Loucy (cell line): ENCODE measurements around the gene MGA.

ENCODE experiments used
- H2AFZ ChIP-seq: fragments of 200-600 bp; sonication (generic); 2 replicates; pipeline ENCODE4 v1.6.0; 2016; ENCODE audit warnings: antibody characterized with exemption, mild to moderate bottlenecking, low read length, moderate library complexity
- H3F3A ChIP-seq: fragments of 200-600 bp; 2 replicates; pipeline ENCODE4 v1.6.0; 2016; ENCODE audit warnings: antibody characterized with exemption, low read depth, mild to moderate bottlenecking
- H3K27me3 ChIP-seq: fragments of 200-600 bp; sonication (generic); 2 replicates; pipeline ENCODE4 v1.6.1; 2014; ENCODE audit warnings: low read length, mild to moderate bottlenecking; ENCODE audit not compliant: insufficient read depth, poor library complexity, severe bottlenecking
- H3K36me3 ChIP-seq: fragments of 200-600 bp; sonication (generic); 2 replicates; pipeline ENCODE4 v1.6.1; 2016; ENCODE audit warnings: low read length; ENCODE audit not compliant: insufficient read depth
- H3K4me1 ChIP-seq: fragments of 200-600 bp; sonication (generic); 2 replicates; pipeline ENCODE4 v1.5.1; 2014; ENCODE audit warnings: low read length, mild to moderate bottlenecking; ENCODE audit not compliant: insufficient read depth, poor library complexity, severe bottlenecking
- H3K4me2 ChIP-seq: fragments of 200-600 bp; sonication (generic); 2 replicates; pipeline ENCODE4 v1.6.0; 2014; ENCODE audit warnings: antibody characterized with exemption, low read length, low read depth, mild to moderate bottlenecking; ENCODE audit not compliant: poor library complexity, severe bottlenecking
- H3K4me3 ChIP-seq: fragments of 200-600 bp; sonication (generic); 2 replicates; pipeline ENCODE4 v1.5.1; 2014; ENCODE audit warnings: low read length, mild to moderate bottlenecking, mixed read lengths; ENCODE audit not compliant: poor library complexity, severe bottlenecking
- H3K79me2 ChIP-seq: fragments of 200-600 bp; sonication (generic); 2 replicates; pipeline ENCODE4 v1.6.1; 2014; ENCODE audit warnings: low read length; ENCODE audit not compliant: insufficient read depth
- H3K9ac ChIP-seq: fragments of 200-600 bp; sonication (generic); 2 replicates; pipeline ENCODE4 v1.6.0; 2014; ENCODE audit warnings: mild to moderate bottlenecking, low read depth, low read length, moderate library complexity; ENCODE audit not compliant: poor library complexity, severe bottlenecking
- H3K9me2 ChIP-seq: fragments of 200-600 bp; sonication (generic); replicated peaks from 2 replicates; pipeline ENCODE4 v1.6.1; 2016; ENCODE audit warnings: low read depth, low read length, mixed read lengths
- H3K9me3 ChIP-seq: fragments of 200-600 bp; sonication (generic); 2 replicates; pipeline ENCODE4 v1.6.1; 2014; ENCODE audit warnings: mild to moderate bottlenecking, antibody characterized with exemption, low read length, low read depth; ENCODE audit not compliant: insufficient read depth
- H4K20me1 ChIP-seq: fragments of 200-600 bp; sonication (generic); 2 replicates; pipeline ENCODE4 v1.6.0; 2014; ENCODE audit warnings: antibody characterized with exemption, low read length, mild to moderate bottlenecking; ENCODE audit not compliant: insufficient read depth, poor library complexity, severe bottlenecking
- EZH2phosphoT487 ChIP-seq: fragments of 200-600 bp; IDR thresholded peaks from 2 replicates; pipeline ENCODE4 v1.6.1; 2018; ENCODE audit warnings: antibody characterized with exemption, mild to moderate bottlenecking, moderate library complexity, borderline replicate concordance
- TF ChIP-seq, protein P1 (sequence below): fragments of 200-600 bp; sonication (generic); conservative IDR thresholded peaks from 2 replicates; pipeline ENCODE4 v1.5.1; 2014; ENCODE audit warnings: mild to moderate bottlenecking, antibody characterized with exemption, low read length

The MGA gene

DNA sequence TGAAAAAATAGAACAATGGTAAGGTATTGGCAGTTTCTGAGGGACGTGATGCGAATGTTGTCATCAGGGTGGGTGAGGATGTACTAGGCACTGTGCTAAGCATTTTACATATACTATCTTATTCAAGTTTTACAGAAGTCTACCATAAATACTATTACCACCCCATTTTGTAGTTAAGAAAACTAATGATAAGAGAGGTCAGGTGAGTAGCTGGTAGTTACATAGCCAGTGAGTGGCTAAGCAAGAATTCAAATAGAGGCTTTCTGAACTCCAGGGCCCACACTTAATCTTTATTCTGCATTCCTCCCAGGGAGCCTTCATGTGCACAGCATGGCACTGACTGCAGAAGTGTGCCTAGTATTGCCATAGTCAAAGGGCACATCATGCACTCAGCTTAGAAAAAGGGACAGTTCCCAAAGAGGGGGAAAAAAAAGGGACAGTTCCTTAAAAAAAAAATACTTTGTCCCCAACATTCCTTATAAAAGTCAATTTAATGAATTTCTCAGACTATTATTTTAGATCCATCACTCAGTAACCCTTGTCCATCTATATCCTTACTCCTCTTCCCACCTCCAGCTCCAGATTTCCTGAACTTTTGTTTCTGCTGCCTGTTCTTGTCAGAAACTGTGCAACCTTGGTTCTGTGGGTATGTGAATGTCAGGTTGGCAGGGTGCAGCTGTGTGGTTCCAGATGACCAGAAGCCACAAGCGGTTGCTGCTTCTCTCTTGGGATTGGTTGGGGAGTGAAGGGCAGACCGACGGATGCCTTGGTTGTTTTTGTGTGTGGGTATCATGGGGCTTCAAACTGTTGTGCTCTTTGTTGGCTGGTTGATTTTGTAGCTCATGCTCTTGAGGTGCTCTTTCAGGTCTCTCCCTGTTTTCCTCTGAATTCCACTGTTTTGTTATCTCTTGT is 122.4 kb downstream of the MGA start:
- H3K9me2 ChIP-seq, result no peaks in the 10 kb centered on the region
- no peaks in the 10 kb centered on the region for H3K27me3 ChIP-seq
- TF ChIP-seq EZH2phosphoT487, result no peak
- TF ChIP-seq, protein P1, sequence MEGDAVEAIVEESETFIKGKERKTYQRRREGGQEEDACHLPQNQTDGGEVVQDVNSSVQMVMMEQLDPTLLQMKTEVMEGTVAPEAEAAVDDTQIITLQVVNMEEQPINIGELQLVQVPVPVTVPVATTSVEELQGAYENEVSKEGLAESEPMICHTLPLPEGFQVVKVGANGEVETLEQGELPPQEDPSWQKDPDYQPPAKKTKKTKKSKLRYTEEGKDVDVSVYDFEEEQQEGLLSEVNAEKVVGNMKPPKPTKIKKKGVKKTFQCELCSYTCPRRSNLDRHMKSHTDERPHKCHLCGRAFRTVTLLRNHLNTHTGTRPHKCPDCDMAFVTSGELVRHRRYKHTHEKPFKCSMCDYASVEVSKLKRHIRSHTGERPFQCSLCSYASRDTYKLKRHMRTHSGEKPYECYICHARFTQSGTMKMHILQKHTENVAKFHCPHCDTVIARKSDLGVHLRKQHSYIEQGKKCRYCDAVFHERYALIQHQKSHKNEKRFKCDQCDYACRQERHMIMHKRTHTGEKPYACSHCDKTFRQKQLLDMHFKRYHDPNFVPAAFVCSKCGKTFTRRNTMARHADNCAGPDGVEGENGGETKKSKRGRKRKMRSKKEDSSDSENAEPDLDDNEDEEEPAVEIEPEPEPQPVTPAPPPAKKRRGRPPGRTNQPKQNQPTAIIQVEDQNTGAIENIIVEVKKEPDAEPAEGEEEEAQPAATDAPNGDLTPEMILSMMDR, result no peak
- H4K20me1 ChIP-seq, result no peaks in the 10 kb centered on the region
- peak overlapping the region; percentile 56 for H3K4me3 ChIP-seq
- no peaks in the 10 kb centered on the region for H3F3A ChIP-seq
- H3K9me3 ChIP-seq, result no peaks in the 10 kb centered on the region
- H2AFZ ChIP-seq, result 0 out of 2 replicates have a peak overlapping the region, but pooled peaks have one; percentile 34
- H3K4me2 ChIP-seq, result peak overlapping the region; percentile 74
- H3K79me2 ChIP-seq, result peaks cover 74% of the 10 kb centered on the region
- peaks cover 62% of the 10 kb centered on the region for H3K4me1 ChIP-seq
- no peaks in the 10 kb centered on the region for H3K36me3 ChIP-seq
- H3K9ac ChIP-seq, result peak overlapping the region; percentile 71

DNA sequence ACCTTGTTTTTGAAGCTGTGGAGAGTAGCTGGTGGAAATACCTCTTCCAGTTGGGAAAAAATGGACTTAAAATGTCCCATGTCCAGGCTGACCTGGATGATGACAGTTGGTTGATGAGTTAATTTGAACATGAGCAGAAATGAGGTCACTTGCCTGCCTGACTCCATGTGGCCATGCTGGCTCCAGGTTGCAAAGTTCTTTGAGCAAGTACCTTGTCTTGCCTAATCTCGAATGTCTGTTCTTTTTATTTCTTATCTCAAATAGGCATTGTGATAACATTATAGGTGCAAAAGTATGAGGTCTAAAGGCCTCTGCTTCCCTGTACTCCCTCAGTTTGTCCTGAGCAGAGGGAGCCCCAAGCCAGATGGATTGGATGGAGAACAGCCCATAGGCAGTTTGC is 123.1 kb downstream of the MGA start:
- Histone ChIP-seq H3K36me3 (no peaks in the 10 kb centered on the region), H3K9me2 (no peaks in the 10 kb centered on the region), H2AFZ (0 out of 2 replicates have a peak overlapping the region, but pooled peaks have one; percentile 34), H3K4me1 (peaks cover 57% of the 10 kb centered on the region), H3K9ac (peak overlapping the region; percentile 71), H3K79me2 (peaks cover 70% of the 10 kb centered on the region), H4K20me1 (no peaks in the 10 kb centered on the region), H3K4me3 (peak overlapping the region; percentile 56), H3F3A (no peaks in the 10 kb centered on the region), H3K9me3 (no peaks in the 10 kb centered on the region), H3K27me3 (no peaks in the 10 kb centered on the region), H3K4me2 (peak overlapping the region; percentile 74)
- no peak for TF ChIP-seq EZH2phosphoT487
- TF ChIP-seq, protein P1, result no peak

DNA sequence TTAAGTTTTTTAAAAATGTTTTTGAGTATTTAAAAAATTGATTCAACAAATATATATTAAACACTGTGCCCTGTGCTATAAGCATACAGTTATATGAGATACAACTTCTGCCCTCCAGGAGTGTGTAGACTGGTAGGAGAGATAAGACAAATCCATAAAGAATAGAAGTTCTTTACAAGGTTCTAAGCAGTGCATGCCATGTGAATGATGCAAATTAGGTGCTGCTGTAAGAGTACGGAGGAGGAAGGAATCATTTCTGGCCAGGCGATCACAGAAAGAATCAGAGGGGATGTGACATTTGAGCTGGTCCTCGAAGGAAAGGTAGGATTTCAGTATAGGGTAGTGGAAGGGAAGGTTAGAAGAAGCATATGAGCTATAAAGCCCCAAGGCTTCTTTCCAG is 128.1 kb downstream of the MGA start:
- no peaks in the 10 kb centered on the region for H3K36me3 ChIP-seq
- H3K4me3 ChIP-seq, result no peak overlapping the region
- peaks cover 70% of the 10 kb centered on the region for H3K79me2 ChIP-seq
- H2AFZ ChIP-seq, result no peak overlapping the region
- H4K20me1 ChIP-seq, result no peaks in the 10 kb centered on the region
- H3K9ac ChIP-seq, result peak overlapping the region; percentile 76
- no peak overlapping the region for H3K4me2 ChIP-seq
- peaks cover 63% of the 10 kb centered on the region for H3K4me1 ChIP-seq
- TF ChIP-seq EZH2phosphoT487, result no peak
- TF ChIP-seq, protein P1, result no peak
- no peaks in the 10 kb centered on the region for H3K9me3 ChIP-seq
- no peaks in the 10 kb centered on the region for H3K27me3 ChIP-seq
- H3F3A ChIP-seq, result no peaks in the 10 kb centered on the region
- H3K9me2 ChIP-seq, result no peaks in the 10 kb centered on the region
